MCF 10A (cell line): Measurements from ENCODE around the gene ARL6IP4. TPM values are rescaled to one million over a fixed set of nuclear protein-coding genes. Genes with fewer than 3 reads are reported as not detected.

Source experiments
- BruUV-seq: library from RNA; stranded (reverse); fragments of 400-500 nt; replicated peaks from 2 replicates; lab custom pipeline; 2021; lab: Mats Ljungman, UMichigan
- CTCF ChIA-PET: fragments of 300-600 bp; sonication (Branson Sonifier 250); formaldehyde crosslinking; extraction: SDS; loops from one replicate; lab custom pipeline; 2021; ENCODE audit warnings: antibody characterized with exemption, inconsistent platforms; lab: Yijun Ruan, JAX
- POLR2A ChIA-PET: fragments of 300-600, 350-650 bp; sonication (Branson Sonifier 250); formaldehyde crosslinking; extraction: SDS; loops from one replicate; lab custom pipeline; 2020; ENCODE audit warnings: antibody characterized with exemption, inconsistent platforms; lab: Yijun Ruan, JAX
- DNase-seq: peaks from one replicate; pipeline ENCODE4 v3.0.0-alpha.2; 2018; ENCODE audit not compliant: unreplicated experiment
- H3K27ac Mint-ChIP-seq: one replicate; pipeline ENCODE4 v1.8.0; 2022; ENCODE audit warnings: mild to moderate bottlenecking, low read depth, mixed read lengths; ENCODE audit not compliant: unreplicated experiment
- H3K27me3 Mint-ChIP-seq: one replicate; pipeline ENCODE4 v1.8.0; 2022; ENCODE audit warnings: mixed read lengths; ENCODE audit not compliant: insufficient read depth, unreplicated experiment
- H3K36me3 Mint-ChIP-seq: one replicate; pipeline ENCODE4 v1.8.0; 2022; ENCODE audit warnings: mild to moderate bottlenecking, moderate library complexity, mixed read lengths; ENCODE audit not compliant: insufficient read depth, unreplicated experiment
- H3K4me1 Mint-ChIP-seq: one replicate; pipeline ENCODE4 v1.8.0; 2022; ENCODE audit warnings: mixed read lengths; ENCODE audit not compliant: insufficient read depth, unreplicated experiment
- H3K4me3 Mint-ChIP-seq: one replicate; pipeline ENCODE4 v1.8.0; 2022; ENCODE audit warnings: mild to moderate bottlenecking, moderate library complexity, mixed read lengths; ENCODE audit not compliant: unreplicated experiment
- H3K9me3 Mint-ChIP-seq: one replicate; pipeline ENCODE4 v1.8.0; 2022; ENCODE audit warnings: mixed read lengths; ENCODE audit not compliant: unreplicated experiment
- intact Hi-C: fragments of 100-400 bp; cut with micrococcal nuclease; formaldehyde crosslinking; loops from 2 replicates; pipeline ENCODE4 v1.14.1; 2022
- total RNA-seq: library from RNA; stranded (reverse); gene quantifications from 2 replicates; pipeline ENCODE4 v1.2.3, GENCODE V29; 2022
- TF ChIP-seq, protein P1 (sequence below): fragments of 200-600 bp; IDR thresholded peaks from one replicate; pipeline ENCODE4 v1.8.0; 2022; ENCODE audit warnings: antibody characterized with exemption, mild to moderate bottlenecking; ENCODE audit not compliant: unreplicated experiment

ARL6IP4 gene
- total RNA-seq, 1 experiment from 2014 or later: 198 TPM

DNA sequence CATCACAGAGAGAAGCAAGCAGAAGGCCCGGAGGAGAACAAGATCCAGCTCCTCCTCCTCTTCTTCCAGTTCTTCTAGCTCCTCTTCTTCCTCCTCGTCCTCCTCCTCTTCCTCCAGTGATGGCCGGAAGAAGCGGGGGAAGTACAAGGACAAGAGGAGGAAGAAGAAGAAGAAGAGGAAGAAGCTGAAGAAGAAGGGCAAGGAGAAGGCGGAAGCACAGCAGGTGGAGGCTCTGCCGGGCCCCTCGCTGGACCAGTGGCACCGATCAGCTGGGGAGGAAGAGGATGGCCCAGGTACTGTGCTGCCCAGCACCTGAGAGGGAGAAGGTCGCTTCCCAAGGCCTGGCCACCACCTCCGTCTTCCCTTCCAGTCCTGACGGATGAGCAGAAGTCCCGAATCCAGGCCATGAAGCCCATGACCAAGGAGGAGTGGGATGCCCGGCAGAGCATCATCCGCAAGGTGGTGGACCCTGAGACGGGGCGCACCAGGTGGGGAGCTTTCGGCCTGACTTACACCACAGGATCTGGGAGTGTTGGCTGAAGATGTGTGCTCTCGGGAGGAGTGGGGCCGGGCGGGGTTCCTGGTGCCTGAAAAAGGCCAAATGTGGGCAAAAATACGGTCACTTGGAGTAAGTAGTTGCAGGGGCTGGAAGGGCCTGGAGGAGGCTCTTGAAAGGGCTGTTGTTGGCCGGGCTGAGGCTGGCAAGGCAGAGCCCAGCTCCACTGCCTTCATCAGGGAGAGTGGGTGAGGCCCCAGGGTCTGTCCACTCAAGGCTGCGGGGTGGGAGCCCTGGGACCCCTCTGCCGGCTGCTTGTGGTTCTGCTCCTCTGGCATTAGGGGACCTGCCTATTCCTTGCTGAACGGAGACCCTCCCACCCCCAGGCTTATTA is 1.4 kb downstream of the ARL6IP4 start:
- Mint-ChIP-seq H3K36me3 (peaks cover 28% of the 10 kb centered on the region), H3K27ac (peak overlapping the region; percentile 67), H3K9me3 (no peaks in the 10 kb centered on the region), H3K4me1 (peaks cover 10% of the 10 kb centered on the region), H3K27me3 (no peaks in the 10 kb centered on the region), H3K4me3 (peak overlapping the region; percentile 85)
- ChIA-PET POLR2A (interaction anchor here (0.5 to 1.1 kb wide), 7 partner anchors 10 to 355 kb away, joined by 3 to 4 read pairs (median 4); partner anchors contain the start of genes MPHOSPH9 and MTRFR), CTCF (interaction anchor here (0.6 to 1.0 kb wide), 2 partner anchors 20 to 167 kb away, joined by 3 read pairs; no protein-coding TSS in a partner anchor)
- intact Hi-C loops: loop anchor here (2.0 to 5.0 kb wide), 2 partner anchors 170 to 251 kb away; partner anchors contain the start of genes MPHOSPH9, MTRFR and PITPNM2
- BruUV-seq: no TSS peak
- no peak for DNase-seq
- TF ChIP-seq, protein P1, sequence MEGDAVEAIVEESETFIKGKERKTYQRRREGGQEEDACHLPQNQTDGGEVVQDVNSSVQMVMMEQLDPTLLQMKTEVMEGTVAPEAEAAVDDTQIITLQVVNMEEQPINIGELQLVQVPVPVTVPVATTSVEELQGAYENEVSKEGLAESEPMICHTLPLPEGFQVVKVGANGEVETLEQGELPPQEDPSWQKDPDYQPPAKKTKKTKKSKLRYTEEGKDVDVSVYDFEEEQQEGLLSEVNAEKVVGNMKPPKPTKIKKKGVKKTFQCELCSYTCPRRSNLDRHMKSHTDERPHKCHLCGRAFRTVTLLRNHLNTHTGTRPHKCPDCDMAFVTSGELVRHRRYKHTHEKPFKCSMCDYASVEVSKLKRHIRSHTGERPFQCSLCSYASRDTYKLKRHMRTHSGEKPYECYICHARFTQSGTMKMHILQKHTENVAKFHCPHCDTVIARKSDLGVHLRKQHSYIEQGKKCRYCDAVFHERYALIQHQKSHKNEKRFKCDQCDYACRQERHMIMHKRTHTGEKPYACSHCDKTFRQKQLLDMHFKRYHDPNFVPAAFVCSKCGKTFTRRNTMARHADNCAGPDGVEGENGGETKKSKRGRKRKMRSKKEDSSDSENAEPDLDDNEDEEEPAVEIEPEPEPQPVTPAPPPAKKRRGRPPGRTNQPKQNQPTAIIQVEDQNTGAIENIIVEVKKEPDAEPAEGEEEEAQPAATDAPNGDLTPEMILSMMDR: no peak

DNA sequence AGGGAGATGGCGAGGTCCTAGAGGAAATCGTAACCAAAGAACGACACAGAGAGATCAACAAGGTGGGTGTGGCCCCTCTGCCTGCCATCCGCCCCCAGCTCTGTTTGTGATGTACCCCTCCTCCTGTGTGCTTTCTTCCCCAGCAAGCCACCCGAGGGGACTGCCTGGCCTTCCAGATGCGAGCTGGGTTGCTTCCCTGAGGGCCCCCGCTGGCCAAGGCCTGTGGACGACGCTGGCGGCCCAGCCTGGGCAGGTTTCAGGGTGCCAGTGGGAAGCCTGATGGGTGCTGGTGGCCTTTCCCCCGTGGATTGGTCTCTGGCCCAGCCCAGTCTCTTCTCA is 2.0 kb downstream of the ARL6IP4 start:
- no peak for DNase-seq
- Mint-ChIP-seq H3K27me3 (no peaks in the 10 kb centered on the region), H3K36me3 (peaks cover 32% of the 10 kb centered on the region), H3K4me1 (peaks cover 10% of the 10 kb centered on the region), H3K27ac (no peak overlapping the region), H3K4me3 (peak overlapping the region; percentile 85), H3K9me3 (no peaks in the 10 kb centered on the region)
- ChIA-PET POLR2A (interaction anchor here (0.7 kb wide), 1 partner anchor 173 kb away, joined by 5 read pairs; no protein-coding TSS in a partner anchor), CTCF (interaction anchor here (1.0 kb wide), 1 partner anchor 19 kb away, joined by 3 read pairs; no protein-coding TSS in a partner anchor)
- BruUV-seq: TSS peak; percentile 90
- intact Hi-C loops: loop anchor here (5.0 kb wide), 1 partner anchor 170 kb away; the partner anchor contains the start of gene PITPNM2
- TF ChIP-seq, protein P1: no peak

DNA sequence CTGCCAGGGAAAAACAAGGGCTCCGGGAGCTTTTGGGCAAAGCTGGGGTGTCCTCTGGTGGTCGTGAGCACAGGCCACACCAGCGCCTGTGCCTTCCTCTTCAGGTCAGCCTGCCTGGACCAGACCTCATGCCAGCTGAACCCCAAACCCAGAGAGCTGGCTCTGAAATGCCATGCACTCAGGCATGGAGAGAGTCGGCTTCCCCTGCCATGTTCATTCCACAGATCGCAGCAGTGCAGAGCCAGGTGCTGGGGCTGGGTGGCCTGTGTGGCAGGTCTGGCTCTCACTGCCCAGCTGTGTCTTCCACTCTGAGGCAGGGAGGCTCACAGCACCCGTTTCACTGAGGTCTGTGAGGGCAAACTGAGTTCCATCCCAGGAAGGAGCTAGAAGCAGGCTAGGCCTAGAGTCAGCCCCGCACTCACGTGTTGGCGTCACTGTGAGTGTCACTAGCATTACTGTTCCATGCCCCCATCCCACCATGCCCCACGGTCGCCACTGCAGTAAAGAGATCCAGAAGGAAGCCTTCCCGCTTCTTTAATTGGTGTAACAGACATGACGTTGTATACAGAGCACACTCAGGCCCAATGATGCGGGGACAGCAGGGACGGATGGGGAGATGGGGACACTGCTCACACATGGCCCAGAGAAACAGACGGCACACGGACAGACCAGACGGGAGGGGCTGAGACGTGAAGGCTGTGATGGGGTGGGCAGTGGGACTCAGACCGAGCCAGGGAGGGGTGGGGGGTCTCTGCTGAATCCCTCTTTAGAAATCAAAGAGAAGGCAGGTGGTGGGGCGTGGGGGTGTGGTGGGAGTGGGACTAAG is 2.7 kb downstream of the ARL6IP4 start:
- DNase-seq: no peak
- H3K27ac Mint-ChIP-seq: no peak overlapping the region
- intact Hi-C loops: loop anchor here (5.0 kb wide), 1 partner anchor 169 kb away; the partner anchor contains the start of gene PITPNM2
- ChIA-PET POLR2A (interaction anchor here (0.7 kb wide), 2 partner anchors 22 to 173 kb away, joined by 4 to 5 read pairs; no protein-coding TSS in a partner anchor), CTCF (interaction anchor here (0.6 to 1.0 kb wide), 2 partner anchors 19 to 175 kb away, joined by 3 read pairs; no protein-coding TSS in a partner anchor)
- TF ChIP-seq, protein P1: no peak
- no TSS peak for BruUV-seq
- H3K4me1 Mint-ChIP-seq: peaks cover 6% of the 10 kb centered on the region
- peaks cover 33% of the 10 kb centered on the region for H3K36me3 Mint-ChIP-seq
- peak overlapping the region; percentile 10 for H3K4me3 Mint-ChIP-seq
- no peaks in the 10 kb centered on the region for H3K9me3 Mint-ChIP-seq
- no peaks in the 10 kb centered on the region for H3K27me3 Mint-ChIP-seq
